ENCODE data around the gene JAZF1.

DNA sequence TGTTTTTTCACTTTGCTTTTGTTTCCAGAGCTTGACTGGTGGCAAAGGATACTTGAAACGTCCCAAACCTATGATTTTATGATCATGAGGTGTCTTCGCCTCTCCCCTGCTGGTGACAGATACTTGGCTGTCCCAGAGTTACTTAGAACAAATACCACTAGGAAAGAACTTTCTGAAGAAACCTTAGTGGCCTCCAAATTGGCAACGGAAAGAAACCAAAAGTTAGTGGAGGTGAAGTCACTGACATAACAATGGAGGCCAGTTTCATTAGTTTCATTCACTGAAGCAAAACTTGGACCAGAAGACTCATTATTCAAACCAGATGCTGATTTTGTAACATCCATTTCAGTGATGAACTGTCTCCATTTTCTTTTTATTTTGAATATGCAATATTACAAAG is 68.6 kb downstream of the JAZF1 start:
- TF ChIP-seq, protein P1, sequence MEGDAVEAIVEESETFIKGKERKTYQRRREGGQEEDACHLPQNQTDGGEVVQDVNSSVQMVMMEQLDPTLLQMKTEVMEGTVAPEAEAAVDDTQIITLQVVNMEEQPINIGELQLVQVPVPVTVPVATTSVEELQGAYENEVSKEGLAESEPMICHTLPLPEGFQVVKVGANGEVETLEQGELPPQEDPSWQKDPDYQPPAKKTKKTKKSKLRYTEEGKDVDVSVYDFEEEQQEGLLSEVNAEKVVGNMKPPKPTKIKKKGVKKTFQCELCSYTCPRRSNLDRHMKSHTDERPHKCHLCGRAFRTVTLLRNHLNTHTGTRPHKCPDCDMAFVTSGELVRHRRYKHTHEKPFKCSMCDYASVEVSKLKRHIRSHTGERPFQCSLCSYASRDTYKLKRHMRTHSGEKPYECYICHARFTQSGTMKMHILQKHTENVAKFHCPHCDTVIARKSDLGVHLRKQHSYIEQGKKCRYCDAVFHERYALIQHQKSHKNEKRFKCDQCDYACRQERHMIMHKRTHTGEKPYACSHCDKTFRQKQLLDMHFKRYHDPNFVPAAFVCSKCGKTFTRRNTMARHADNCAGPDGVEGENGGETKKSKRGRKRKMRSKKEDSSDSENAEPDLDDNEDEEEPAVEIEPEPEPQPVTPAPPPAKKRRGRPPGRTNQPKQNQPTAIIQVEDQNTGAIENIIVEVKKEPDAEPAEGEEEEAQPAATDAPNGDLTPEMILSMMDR (IDR thresholded peaks at IDR 0.05): no peak
- no peak for TF ChIP-seq ZFX (IDR thresholded peaks at IDR 0.05; ENCODE audit: borderline replicate concordance)

Data from 22Rv1 (cell line).